ENCODE data around the gene CHMP6. TPM values are rescaled to one million over a fixed set of nuclear protein-coding genes. Genes with fewer than 3 reads are reported as not detected.

CHMP6 gene
- total and polyA plus RNA-seq, 7 donors: 15.7 to 40.4 (median 28.2) TPM

DNA sequence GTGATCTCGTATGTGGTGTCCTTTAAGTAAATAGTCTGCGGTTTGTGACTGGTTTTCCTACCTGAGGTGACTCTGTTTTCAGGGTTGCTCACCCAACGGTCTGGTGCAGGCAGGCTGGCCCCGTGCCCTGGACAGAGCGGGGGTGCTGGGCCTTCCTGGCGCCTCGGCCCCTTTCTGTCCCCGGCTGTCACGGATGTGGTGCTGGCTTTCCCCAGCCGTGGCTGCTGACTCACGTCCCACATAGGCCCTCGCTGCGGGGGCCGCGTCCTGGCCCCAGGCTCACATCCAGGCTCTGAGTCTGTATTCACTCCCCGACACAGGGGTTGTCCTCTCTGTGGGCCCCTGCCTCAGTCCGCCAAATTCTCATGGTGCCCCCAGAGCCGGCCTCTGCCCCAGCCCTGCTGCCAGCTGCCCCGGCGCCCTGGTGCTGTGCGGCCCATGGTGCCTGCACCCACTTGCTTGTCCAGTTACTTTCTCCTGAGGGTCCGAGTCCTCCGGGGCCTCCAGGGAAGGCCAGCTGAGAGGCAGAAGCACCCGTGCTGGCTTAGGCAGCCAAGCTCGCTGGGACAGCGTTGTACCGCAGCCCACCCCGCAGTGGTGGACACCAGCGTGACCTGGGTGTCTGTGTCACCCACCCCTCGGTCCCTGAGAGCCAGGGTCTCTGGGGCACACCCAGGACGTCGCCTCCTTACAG lies 5.9 kb downstream of the CHMP6 start:
- peaks cover 0 to 32% (median 27%) of the 10 kb centered on the region in 4 donors for H3K4me1 ChIP-seq
- H3K36me3 ChIP-seq: peaks cover 22 to 65% (median 54%) of the 10 kb centered on the region in 4 donors
- DNase-seq: no peak
- H3K27ac ChIP-seq: no peak overlapping the region
- TF ChIP-seq CTCF (IDR thresholded peaks at IDR 0.05) (no peak), POLR2A (IDR thresholded peaks at IDR 0.05) (no peak), POLR2AphosphoS5 (IDR thresholded peaks at IDR 0.05) (no peak)
- no peak overlapping the region for H3K4me3 ChIP-seq
- intact Hi-C loops (cut with DNase I): no loop called here
- H3K27me3 ChIP-seq: peaks cover 0 to 1% (median 0%) of the 10 kb centered on the region in 3 donors
- WGBS, 2 donors: 93 to 94% methylated on average over 32 of the region's 32 CpGs
- no peaks in the 10 kb centered on the region for H3K9me3 ChIP-seq

DNA sequence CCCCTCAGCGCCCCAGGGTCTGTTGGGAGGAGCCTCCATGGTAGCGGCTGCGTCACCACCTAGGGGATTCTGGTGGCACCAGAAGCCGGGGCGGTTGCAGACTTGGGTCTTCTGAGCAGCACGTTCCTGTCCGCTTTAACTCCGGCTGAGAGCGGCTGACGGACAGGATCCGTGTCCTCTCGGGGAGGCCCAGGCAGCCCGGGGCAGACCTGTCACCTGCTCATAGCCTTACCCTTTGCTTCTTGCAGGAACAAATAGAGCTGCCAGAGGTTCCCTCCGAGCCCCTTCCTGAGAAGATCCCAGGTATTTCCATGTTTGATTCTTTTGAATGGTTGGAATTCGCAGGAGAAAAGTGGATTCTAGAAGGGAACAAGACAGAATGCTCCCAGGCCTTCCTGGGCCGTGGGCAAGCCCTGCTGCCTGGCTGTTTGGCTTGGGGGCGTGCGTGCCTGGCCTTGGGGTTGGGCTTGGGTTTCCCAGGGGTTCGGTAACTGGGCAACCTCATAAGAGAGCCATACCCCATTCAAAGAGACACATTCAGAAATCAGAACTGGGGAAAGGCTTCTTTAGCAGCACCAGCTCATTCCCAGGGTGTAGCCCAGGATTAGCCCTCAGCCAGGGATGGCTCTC lies 6.6 kb downstream of the CHMP6 start:
- TF ChIP-seq POLR2AphosphoS5 (IDR thresholded peaks at IDR 0.05) (no peak), POLR2A (IDR thresholded peaks at IDR 0.05) (no peak), CTCF (IDR thresholded peaks at IDR 0.05) (no peak), EP300 (IDR thresholded peaks at IDR 0.05) (no peak)
- Histone ChIP-seq H3K4me3 (no peak overlapping the region), H3K27ac (no peak overlapping the region), H3K36me3 (peaks cover 22 to 65% (median 54%) of the 10 kb centered on the region in 4 donors), H3K4me1 (peaks cover 0 to 30% (median 27%) of the 10 kb centered on the region in 4 donors), H3K9me3 (no peaks in the 10 kb centered on the region), H3K27me3 (peaks cover 0 to 8% (median 3%) of the 10 kb centered on the region in 3 donors)
- intact Hi-C loops (cut with DNase I): no loop called here
- 93 to 95% methylated on average over 19 of the region's 19 CpGs for WGBS, 2 donors
- no peak for DNase-seq

DNA sequence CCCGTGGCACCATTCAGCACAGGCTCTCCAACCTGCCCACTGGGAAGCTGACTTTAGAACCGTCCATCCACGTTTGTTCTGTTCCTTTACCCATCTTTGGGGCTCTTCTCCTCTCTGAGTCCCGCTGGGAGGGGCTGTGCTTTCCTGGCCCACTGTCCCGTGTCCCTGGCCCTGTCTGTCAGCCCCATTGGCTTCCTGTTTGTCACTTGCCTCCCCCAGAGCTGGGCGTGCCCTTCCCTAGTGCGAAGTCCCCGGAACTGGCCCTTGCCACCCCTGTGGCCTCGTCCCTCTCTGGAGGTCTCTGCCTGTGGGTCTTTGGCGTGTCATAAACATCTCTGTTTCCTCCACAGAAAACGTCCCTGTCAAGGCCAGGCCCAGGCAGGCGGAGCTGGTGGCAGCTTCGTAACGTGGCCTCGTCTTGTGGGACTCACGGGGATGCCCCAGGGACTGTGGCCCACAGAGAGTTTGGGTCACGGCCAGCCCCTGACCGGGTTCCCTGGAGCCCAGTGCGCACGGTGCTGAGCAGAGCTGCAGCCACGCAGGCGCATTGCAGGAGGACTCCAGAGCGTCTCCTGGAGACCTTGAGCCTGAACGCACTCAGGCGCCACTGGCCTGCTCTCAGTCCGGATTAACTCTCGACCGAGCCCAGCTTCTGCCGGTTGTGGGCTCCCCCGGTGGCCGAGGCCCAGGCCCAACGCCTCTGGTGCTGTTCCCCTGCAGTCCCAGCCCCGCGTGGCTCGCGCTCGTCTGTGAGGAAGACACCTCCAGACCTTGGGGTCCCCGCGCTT lies 7.3 kb downstream of the CHMP6 start:
- peaks cover 5 to 15% (median 10%) of the 10 kb centered on the region in 3 donors for H3K27me3 ChIP-seq
- peaks cover 22 to 60% (median 54%) of the 10 kb centered on the region in 4 donors for H3K36me3 ChIP-seq
- H3K9me3 ChIP-seq: no peaks in the 10 kb centered on the region
- 85 to 91% methylated on average over 39 of the region's 39 CpGs for WGBS, 2 donors
- H3K4me1 ChIP-seq: peaks cover 0 to 30% (median 27%) of the 10 kb centered on the region in 4 donors
- no peak for DNase-seq
- intact Hi-C loops (cut with DNase I): no loop called here
- no peak overlapping the region for H3K4me3 ChIP-seq
- H3K27ac ChIP-seq: no peak overlapping the region
- TF ChIP-seq EP300 (IDR thresholded peaks at IDR 0.05) (no peak), POLR2AphosphoS5 (IDR thresholded peaks at IDR 0.05) (no peak), POLR2A (IDR thresholded peaks at IDR 0.05) (no peak), CTCF (IDR thresholded peaks at IDR 0.05) (no peak)

DNA sequence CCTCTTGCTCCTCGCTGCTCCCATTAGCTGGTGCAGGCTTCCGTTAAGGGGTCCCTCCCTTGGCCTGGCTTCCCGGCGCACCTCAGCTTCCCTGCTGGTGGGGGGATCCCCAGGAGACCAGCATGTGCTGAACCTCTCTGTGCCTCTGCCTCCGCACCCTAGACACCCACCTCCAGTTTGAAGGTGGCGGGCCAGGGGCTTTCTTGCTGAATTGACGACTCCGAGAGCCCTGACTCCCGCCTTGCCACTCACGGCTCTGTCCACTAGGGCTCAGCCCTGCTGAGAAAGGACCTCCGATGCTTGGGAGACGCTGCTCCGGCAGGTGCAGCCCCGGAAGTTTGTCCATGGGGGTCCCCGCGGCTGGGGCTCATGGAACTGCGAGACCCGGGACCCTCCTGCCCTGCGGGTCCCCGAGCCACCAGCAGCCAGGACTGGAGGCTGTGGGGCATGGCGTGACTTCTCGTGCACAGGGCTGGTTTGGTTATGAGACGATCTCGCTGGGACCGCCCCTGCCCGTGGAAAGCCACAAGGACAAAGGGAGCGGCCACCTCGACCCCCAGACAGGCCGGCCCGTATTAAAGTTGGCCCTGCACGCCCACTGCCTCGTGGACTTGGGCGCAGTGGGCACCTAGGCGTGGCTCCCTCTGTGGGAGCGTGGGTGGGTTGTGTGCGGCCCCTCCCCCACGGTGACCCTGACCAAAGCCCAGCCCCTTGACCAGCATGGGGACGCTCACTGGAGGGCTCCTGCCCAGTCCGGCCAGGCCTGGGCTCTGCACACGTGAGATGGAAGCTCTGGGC lies 8.1 kb downstream of the CHMP6 start:
- intact Hi-C loops (cut with DNase I): no loop called here
- Histone ChIP-seq H3K4me1 (peaks cover 0 to 34% (median 32%) of the 10 kb centered on the region in 4 donors), H3K4me3 (no peak overlapping the region), H3K36me3 (peaks cover 22 to 58% (median 53%) of the 10 kb centered on the region in 4 donors), H3K27ac (no peak overlapping the region), H3K9me3 (no peaks in the 10 kb centered on the region), H3K27me3 (peaks cover 13 to 23% (median 18%) of the 10 kb centered on the region in 3 donors)
- no peak for DNase-seq
- 82 to 92% methylated on average over 40 of the region's 40 CpGs for WGBS, 2 donors
- TF ChIP-seq EP300 (IDR thresholded peaks at IDR 0.05) (no peak), CTCF (IDR thresholded peaks at IDR 0.05) (no peak)
